Measurements from ENCODE around the gene TIMM29.
A peak's percentile ranks its signal among the peaks of the same experiment; 100 is the strongest.
"Not testable (repeated sequence)": the region's sequence is repeated elsewhere in the genome, so short reads cannot be mapped to it uniquely, and the experiment has no call there.

The TIMM29 gene

GRCh38 chr19:10943412-10943811, 14.8 kb downstream of the TIMM29 start:
- not testable (repeated sequence) for DNase-seq (ENCODE audit: low spot score)

- no peak for DNase-seq (ENCODE audit: low spot score)
Measured at GRCh38 chr19:10945264-10945663, 16.7 kb downstream of the TIMM29 start.

- DNase-seq (ENCODE audit: low spot score) = no peak
Measured at GRCh38 chr19:10946958-10947657, 18.5 kb downstream of the TIMM29 start.

GRCh38 chr19:10952809-10953208, 24.2 kb downstream of the TIMM29 start:
- no peak for DNase-seq (ENCODE audit: low spot score)

GRCh38 chr19:10959277-10959968, 30.8 kb downstream of the TIMM29 start:
- DNase-seq (ENCODE audit: low spot score) = not testable (repeated sequence)

GRCh38 chr19:10960314-10961072, 31.9 kb downstream of the TIMM29 start, which contains the start of gene SMARCA4:
Gene SMARCA4, plus strand, starts transcription at chr19:10961030. Its CDS starts 23,122 bp downstream, at chr19:10984152.
- peak; percentile 99 for DNase-seq (ENCODE audit: low spot score)

GRCh38 chr19:10961073-10961860, 32.7 kb downstream of the TIMM29 start:
- DNase-seq (ENCODE audit: low spot score) = no peak

GRCh38 chr19:10962863-10963262, 34.3 kb downstream of the TIMM29 start:
- DNase-seq (ENCODE audit: low spot score) = no peak

GRCh38 chr19:10963865-10964264, 35.3 kb downstream of the TIMM29 start:
- no peak for DNase-seq (ENCODE audit: low spot score)

- no peak for DNase-seq (ENCODE audit: low spot score)
Measured at GRCh38 chr19:10964903-10965302, 36.3 kb downstream of the TIMM29 start.

- no peak for DNase-seq (ENCODE audit: low spot score)
Measured at GRCh38 chr19:10965398-10965797, 36.8 kb downstream of the TIMM29 start.

GRCh38 chr19:10966809-10967208, 38.2 kb downstream of the TIMM29 start:
- DNase-seq (ENCODE audit: low spot score) = no peak

GRCh38 chr19:10968527-10969135, 40.0 kb downstream of the TIMM29 start:
- no peak for DNase-seq (ENCODE audit: low spot score)

- no peak for DNase-seq (ENCODE audit: low spot score)
Measured at GRCh38 chr19:10971107-10971726, 42.6 kb downstream of the TIMM29 start.

- no peak for DNase-seq (ENCODE audit: low spot score)
Measured at GRCh38 chr19:10975374-10976130, 46.9 kb downstream of the TIMM29 start.

GRCh38 chr19:10976131-10976892, 47.7 kb downstream of the TIMM29 start:
- DNase-seq (ENCODE audit: low spot score) = no peak

- no peak for DNase-seq (ENCODE audit: low spot score)
Measured at GRCh38 chr19:10977742-10978092, 49.1 kb downstream of the TIMM29 start.

Data from hematopoietic multipotent progenitor cell treated with erythropoietin and hydrocortisone succinate and interleukin-3 and kit ligand, for 15 days (in vitro differentiated cells).